ENCODE results near the gene CXorf58.

DNA sequence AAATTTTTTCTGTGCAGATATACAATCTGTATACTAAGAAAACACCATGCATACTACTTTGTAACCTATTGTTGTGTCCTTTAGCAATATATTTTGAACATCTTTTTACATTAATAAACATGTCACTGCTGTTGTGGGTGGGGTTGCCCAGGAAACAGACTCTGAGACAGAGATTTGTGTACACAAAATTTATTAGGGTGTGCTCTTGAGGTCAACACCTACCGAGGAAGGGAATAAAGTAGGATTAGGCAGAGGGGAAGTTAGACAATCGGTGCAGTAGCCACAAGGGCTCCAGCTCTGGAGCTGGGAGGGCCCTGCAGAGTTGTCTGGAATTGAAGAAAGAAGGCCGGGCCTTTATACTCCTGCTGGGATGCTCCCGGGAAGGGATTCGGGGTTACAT lies 56.4 kb downstream of the CXorf58 start:
- TF ChIP-seq, protein P1, sequence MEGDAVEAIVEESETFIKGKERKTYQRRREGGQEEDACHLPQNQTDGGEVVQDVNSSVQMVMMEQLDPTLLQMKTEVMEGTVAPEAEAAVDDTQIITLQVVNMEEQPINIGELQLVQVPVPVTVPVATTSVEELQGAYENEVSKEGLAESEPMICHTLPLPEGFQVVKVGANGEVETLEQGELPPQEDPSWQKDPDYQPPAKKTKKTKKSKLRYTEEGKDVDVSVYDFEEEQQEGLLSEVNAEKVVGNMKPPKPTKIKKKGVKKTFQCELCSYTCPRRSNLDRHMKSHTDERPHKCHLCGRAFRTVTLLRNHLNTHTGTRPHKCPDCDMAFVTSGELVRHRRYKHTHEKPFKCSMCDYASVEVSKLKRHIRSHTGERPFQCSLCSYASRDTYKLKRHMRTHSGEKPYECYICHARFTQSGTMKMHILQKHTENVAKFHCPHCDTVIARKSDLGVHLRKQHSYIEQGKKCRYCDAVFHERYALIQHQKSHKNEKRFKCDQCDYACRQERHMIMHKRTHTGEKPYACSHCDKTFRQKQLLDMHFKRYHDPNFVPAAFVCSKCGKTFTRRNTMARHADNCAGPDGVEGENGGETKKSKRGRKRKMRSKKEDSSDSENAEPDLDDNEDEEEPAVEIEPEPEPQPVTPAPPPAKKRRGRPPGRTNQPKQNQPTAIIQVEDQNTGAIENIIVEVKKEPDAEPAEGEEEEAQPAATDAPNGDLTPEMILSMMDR (IDR thresholded peaks at IDR 0.05; ENCODE audit: extremely low read depth in 1 of 2, insufficient read depth in 1 of 2, low read depth in 1 of 2, low read length in 2 of 2): no peak
- TF ChIP-seq POLR2AphosphoS5 (IDR thresholded peaks at IDR 0.05; ENCODE audit: insufficient read depth, low read depth, low read length): no peak

Data from endothelial cell of umbilical vein (primary cell).